HEK293T (cell line): ENCODE results near the gene CAPN5.

ENCODE experiments used
- ARNT ChIP-seq: fragments of 450-650 bp; IDR thresholded peaks from 2 replicates; pipeline ENCODE4 v1.6.1; 2017; ENCODE audit warnings: mild to moderate bottlenecking
- BHLHE40 ChIP-seq: fragments of 450-650 bp; IDR thresholded peaks from 2 replicates; pipeline ENCODE4 v1.6.1; 2016; ENCODE audit warnings: mild to moderate bottlenecking, moderate library complexity, borderline replicate concordance
- ELF4 ChIP-seq: fragments of 450-650 bp; IDR thresholded peaks from 2 replicates; pipeline ENCODE4 v1.6.1; 2017; ENCODE audit warnings: antibody characterized with exemption
- FOXK2 ChIP-seq: fragments of 450-650 bp; IDR thresholded peaks from 2 replicates; pipeline ENCODE4 v1.6.1; 2016; ENCODE audit warnings: mild to moderate bottlenecking
- FOXM1 ChIP-seq: fragments of 450-650 bp; IDR thresholded peaks from 2 replicates; pipeline ENCODE4 v1.6.1; 2017; ENCODE audit warnings: mild to moderate bottlenecking, borderline replicate concordance
- HDGF ChIP-seq: fragments of 450-650 bp; IDR thresholded peaks from 2 replicates; pipeline ENCODE4 v1.6.1; 2017; ENCODE audit warnings: antibody characterized with exemption, borderline replicate concordance
- L3MBTL2 ChIP-seq: fragments of 450-650 bp; conservative IDR thresholded peaks from 2 replicates; pipeline ENCODE4 v1.6.1; 2016; ENCODE audit warnings: mild to moderate bottlenecking
- NFRKB ChIP-seq: fragments of 450-650 bp; IDR thresholded peaks from 2 replicates; pipeline ENCODE4 v1.6.1; 2016; ENCODE audit warnings: mild to moderate bottlenecking, moderate library complexity
- PKNOX1 ChIP-seq: fragments of 450-650 bp; IDR thresholded peaks from 2 replicates; pipeline ENCODE4 v1.6.1; 2016
- SP1 ChIP-seq: fragments of 450-650 bp; IDR thresholded peaks from 2 replicates; pipeline ENCODE4 v1.6.1; 2017
- SUZ12 ChIP-seq: fragments of 450-650 bp; IDR thresholded peaks from 2 replicates; pipeline ENCODE4 v1.6.1; 2016; ENCODE audit warnings: mild to moderate bottlenecking
- TARDBP ChIP-seq: fragments of 450-650 bp; IDR thresholded peaks from 2 replicates; pipeline ENCODE4 v1.6.1; 2016

- TF ChIP-seq BHLHE40 = no peak
- TF ChIP-seq FOXM1 = no peak
- TF ChIP-seq SUZ12 = no peak
- TF ChIP-seq ELF4 = no peak
- TF ChIP-seq ARNT = no peak
- TF ChIP-seq TARDBP = no peak
- TF ChIP-seq NFRKB = no peak
- no peak for TF ChIP-seq SP1
- no peak for TF ChIP-seq HDGF
- no peak for TF ChIP-seq PKNOX1
- TF ChIP-seq L3MBTL2 = no peak
- TF ChIP-seq FOXK2 = no peak
Measured at GRCh38 chr11:77130763-77131513, 64.2 kb downstream of the CAPN5 start.
